GM18502 (cell line): ENCODE data around the gene PHACTR3.

Source experiments
- ATAC-seq: cut with Tn5 transposase; IDR thresholded peaks from one replicate; pipeline ENCODE4 v1.9.1; 2021; ENCODE audit warnings: mild to moderate bottlenecking; ENCODE audit not compliant: unreplicated experiment, poor library complexity

PHACTR3 gene

GRCh38 chr20:59572515-59572914, 31.8 kb upstream of the PHACTR3 start:
- no peak for ATAC-seq

GRCh38 chr20:59573837-59574236, 30.5 kb upstream of the PHACTR3 start:
- ATAC-seq: no peak

- no peak for ATAC-seq
Measured at GRCh38 chr20:59574308-59574707, 30.0 kb upstream of the PHACTR3 start.

GRCh38 chr20:59575216-59575615, 29.1 kb upstream of the PHACTR3 start:
- ATAC-seq: no peak

DNA sequence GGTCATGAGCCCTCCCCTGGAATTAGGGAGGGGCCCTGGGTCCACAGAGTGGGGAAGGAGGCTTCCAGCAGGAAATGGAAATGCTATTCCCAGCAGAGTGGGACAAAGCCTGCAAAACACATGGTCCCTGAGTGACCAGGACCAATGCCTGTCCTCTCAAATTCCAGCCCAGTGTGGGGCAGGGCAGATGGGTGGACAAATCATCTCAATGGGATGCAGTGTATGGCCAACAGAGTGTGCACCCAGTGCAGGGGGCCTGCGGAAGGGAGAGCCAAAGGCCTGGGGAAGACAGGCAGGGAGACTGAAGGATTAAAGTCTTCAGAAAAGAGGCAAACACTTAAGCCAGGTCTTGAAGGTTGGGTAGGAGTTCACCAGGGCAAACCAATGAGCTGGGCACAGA, 28.7 kb upstream of the PHACTR3 start:
- ATAC-seq: no peak

- ATAC-seq: no peak
Measured at GRCh38 chr20:59576216-59576953, 28.0 kb upstream of the PHACTR3 start.

- ATAC-seq: no peak
Measured at GRCh38 chr20:59577037-59577808, 27.1 kb upstream of the PHACTR3 start.

- ATAC-seq: no peak
Measured at GRCh38 chr20:59577809-59578435, 26.4 kb upstream of the PHACTR3 start.

- no peak for ATAC-seq
Measured at GRCh38 chr20:59578436-59579403, 25.6 kb upstream of the PHACTR3 start.

DNA sequence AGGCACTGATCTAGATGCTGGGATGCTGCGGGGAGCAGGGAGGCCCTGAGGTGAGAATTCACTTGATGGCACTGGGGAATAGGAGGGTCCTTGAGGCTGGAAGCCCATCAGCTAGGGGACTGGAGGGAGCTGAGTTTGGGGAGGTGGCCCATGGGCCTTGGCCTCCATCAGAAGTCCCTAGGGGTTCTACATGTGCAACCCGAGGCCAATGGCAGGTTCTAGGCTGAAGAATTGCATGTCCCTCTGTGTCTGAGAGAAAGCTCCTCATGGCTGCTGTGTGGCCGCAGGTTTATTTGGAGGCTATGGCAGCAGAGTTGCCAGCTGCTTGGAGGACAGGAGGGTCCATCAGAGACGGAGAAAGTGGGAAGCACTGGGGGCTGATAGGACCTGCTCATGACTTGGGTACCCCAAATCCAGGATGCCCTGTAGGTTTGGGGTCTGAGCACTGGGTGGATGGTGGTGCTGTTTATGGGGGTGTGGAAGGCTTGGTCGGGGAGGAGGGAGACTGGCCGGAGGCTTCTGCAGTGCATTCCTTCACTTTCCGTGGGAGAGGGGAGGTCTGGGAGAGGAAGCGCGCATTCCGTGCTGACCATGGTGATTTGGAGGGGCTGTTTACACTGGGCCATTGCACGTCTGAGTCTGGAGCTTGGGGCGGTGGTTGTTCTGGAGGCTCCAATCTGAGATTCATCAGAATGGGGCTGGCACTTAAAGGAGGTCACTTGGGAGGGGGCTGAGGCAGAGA, 24.8 kb upstream of the PHACTR3 start:
- no peak for ATAC-seq

DNA sequence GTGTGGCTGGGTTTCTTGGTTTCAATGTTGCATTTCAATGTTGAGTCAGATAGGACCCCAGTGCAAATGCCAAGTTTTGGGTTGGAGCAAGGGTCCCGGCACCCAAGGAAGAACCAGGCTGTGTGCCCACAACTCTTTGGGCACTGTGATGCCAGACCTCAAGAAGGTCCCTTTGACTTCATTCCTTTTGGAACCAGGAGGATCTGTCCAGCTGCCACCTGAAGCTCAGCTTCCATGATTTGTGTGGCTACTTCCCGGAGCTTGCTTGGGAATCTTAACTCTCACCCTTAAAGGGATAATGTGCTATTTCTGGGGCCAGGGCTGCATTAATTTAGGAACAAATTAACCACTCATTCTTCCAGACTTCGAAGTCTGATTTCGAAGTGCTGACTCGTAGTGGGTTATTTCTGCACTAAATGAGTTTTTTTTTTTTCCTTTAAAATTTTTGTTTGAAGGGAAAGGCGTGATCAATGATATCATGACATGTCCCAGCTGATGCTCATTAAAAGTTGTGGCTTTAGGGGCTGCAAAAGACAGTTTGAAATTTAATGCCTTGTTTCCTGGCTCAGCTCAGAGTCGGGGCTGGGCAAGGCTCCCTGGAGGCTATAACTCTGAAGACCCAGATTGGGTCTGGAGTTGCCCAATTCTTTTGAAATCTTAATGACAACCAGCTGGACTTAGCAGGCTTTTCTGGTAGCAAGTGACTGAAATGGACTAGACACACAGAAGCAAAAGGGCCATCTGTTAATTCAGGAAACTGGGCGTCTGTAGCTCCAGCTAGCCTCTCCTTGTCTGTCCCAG, 24.0 kb upstream of the PHACTR3 start:
- no peak for ATAC-seq

DNA sequence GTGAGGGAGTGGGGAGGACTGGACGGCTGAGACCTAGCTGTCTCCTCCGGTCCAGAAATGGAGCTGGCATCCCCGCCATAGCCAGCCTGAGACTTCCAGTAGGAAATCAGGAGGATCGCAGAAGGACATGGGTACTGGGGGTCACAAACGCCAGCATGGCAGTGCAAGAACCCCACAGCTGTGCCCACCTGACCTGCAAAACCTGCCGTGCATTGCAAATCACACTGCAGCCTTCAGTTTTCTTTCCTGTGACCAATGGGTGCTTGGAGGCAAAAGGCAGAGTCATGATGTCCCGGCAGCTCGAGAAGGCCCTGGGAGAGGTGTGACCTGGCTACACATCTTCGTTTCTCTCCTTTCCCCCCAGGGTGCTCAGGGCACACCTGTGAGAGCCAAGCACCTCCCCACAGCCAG, 23.3 kb upstream of the PHACTR3 start:
- ATAC-seq: no peak

- ATAC-seq: no peak
Measured at GRCh38 chr20:59581993-59582679, 22.2 kb upstream of the PHACTR3 start.

DNA sequence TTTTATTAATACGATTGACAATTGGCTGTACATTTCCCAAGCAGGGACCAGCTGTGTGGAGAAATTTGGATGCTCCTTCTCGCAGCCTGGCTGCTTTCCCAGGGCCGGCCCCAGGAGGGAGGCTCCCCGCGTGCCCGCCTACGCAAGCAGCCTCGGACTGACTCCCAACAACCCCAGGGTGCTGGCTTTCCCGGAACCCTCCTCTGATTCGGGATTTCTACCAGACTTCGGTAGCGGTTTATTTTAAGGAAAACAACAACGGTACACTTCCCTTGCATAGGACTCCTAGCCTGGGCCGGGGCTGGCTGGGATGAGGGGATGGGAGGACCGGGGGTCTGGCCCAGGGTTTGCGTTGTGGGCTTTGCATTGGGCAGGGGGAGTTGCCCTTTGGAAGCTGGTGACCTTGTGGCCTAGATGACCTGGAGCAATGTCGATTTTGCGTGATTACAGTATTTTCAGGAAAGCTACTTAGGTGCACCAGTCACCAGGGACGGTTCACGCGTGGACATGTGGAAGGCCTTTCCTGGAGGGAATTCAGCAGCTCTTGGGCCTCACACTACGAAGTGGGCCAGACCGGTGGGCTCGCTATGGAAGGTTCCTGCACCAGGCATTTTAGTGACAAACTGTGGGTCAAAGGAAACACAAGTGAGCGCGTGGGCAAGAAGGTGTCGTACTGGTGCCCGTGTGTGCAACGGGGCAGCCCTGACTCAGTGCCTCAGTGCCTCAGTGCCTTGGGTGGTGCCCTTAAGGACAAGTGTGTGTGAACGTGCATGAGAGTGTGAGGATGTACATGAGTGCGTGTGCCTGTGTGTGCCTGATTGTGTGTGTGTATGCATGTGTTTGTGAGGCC, 20.7 kb upstream of the PHACTR3 start:
- no peak for ATAC-seq

DNA sequence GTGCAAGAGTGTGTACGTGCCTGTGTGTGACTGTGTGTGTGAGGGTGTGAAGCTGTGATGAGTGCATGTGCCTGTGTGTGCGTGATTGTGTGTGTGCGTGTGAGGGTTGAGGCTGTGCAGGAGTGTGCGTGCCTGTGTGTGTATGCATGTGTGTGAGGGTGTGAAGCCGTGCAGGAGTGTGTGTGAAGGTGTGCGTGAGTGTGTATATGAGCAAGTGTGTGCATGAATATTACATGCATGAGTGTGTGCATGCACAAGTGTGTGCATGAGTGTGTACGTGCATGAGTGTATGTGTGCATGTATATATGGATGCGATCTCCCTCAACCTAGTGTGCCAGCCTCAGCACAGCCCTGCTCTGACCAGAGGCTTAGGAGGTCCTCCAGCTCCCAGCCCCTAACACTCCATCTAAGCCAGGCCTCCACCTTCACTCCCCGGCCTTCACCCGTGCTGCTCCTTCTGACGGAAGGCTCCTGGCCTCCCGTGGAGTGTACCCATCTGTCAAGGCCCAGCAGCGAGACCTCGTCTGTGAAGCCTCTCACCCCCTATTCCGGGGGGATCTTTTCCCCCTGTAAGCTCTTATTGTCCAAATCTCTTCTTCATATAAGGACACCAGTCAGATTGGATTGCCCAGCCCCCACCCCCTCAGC, 19.9 kb upstream of the PHACTR3 start:
- no peak for ATAC-seq

GRCh38 chr20:59585714-59586409, 18.5 kb upstream of the PHACTR3 start:
- no peak for ATAC-seq
